Spinal cord (tissue), 10 donors: Measurements from ENCODE around the gene CAST. TPM values are rescaled to one million over a fixed set of nuclear protein-coding genes. Genes with fewer than 3 reads are reported as not detected.
"Not testable (repeated sequence)": the region's sequence is repeated elsewhere in the genome, so short reads cannot be mapped to it uniquely, and the experiment has no call there.

ENCODE experiments used
- DNase-seq, 6 donors: peaks; one replicate each; pipeline versions ENCODE4 v3.0.0 to v3.0.0-alpha.2; 2013 to 2015; ENCODE audit warnings: low spot score in 6 of 6, low read depth in 4 of 6
- H3K27ac ChIP-seq: one replicate; pipeline ENCODE4 v1.5.1; 2013; ENCODE audit warnings: low read depth, low read length, control low read depth
- H3K27me3 ChIP-seq: one replicate; pipeline ENCODE4 v1.6.1; 2013; ENCODE audit warnings: low read length; ENCODE audit not compliant: control insufficient read depth, insufficient read depth
- H3K36me3 ChIP-seq: one replicate; pipeline ENCODE4 v1.6.1; 2013; ENCODE audit warnings: low read length; ENCODE audit not compliant: control insufficient read depth, insufficient read depth
- H3K4me1 ChIP-seq: one replicate; pipeline ENCODE4 v1.6.1; 2013; ENCODE audit warnings: low read length; ENCODE audit not compliant: control insufficient read depth, insufficient read depth
- H3K4me3 ChIP-seq: one replicate; pipeline ENCODE4 v1.5.1; 2013; ENCODE audit warnings: low read depth, low read length, control low read depth
- H3K9me3 ChIP-seq: one replicate; pipeline ENCODE4 v1.6.1; 2013; ENCODE audit warnings: low read length; ENCODE audit not compliant: control insufficient read depth, insufficient read depth
- WGBS: methylation state at CpG from one replicate; pipeline ENCODE4 v1.1.5; 2013; ENCODE audit warnings: missing lambda C conversion rate; ENCODE audit not compliant: insufficient coverage; 5-methylcytosine and 5-hydroxymethylcytosine counted together
- long read RNA-seq, 4 donors: transcript quantifications; one replicate each; lab custom pipeline, GENCODE V29; 2026
- polyA plus RNA-seq, 2 donors: library from polyadenylated mRNA; unstranded; fragments of 120-200 nt; gene quantifications; one replicate each; pipeline ENCODE4 v1.2.1, GENCODE V29; 2013; ENCODE audit not compliant: insufficient read length in 2 of 2
- total RNA-seq, 2 donors: library from RNA; depleted of rRNA in 1 of 2; stranded (reverse); fragments of 120-200 nt in 1 of 2; fragments of >200 nt in 1 of 2; gene quantifications; one replicate each; pipeline versions ENCODE4 v1.2.3 to v1.2.4, GENCODE V29; 2013 to 2014
- donor health status: healthy.

Gene CAST
- total RNA-seq, result 100 to 1,000 TPM in 1 of 2 donors, 10 to 100 TPM in 1; 67.5 to 118 TPM
- polyA plus RNA-seq, result 10 to 100 TPM; 51.7 to 61.1 TPM
- long read RNA-seq, donor 1, full-length matches to known transcripts, result 3 of 9 reads
- long read RNA-seq, donor 1, partial matches to known transcripts, result 6 of 9 reads
- long read RNA-seq, donor 1, other reads (novel, unspliced or antisense), result 0 of 9 reads
- long read RNA-seq, donor 2, full-length matches to known transcripts, result 1 of 1 reads
- long read RNA-seq, donor 2, partial matches to known transcripts, result 0 of 1 reads
- long read RNA-seq, donor 2, other reads (novel, unspliced or antisense), result 0 of 1 reads
- long read RNA-seq, donor 3, result 0 reads
- long read RNA-seq, donor 4, full-length matches to known transcripts, result 3 of 8 reads
- long read RNA-seq, donor 4, partial matches to known transcripts, result 5 of 8 reads
- long read RNA-seq, donor 4, other reads (novel, unspliced or antisense), result 0 of 8 reads

DNA sequence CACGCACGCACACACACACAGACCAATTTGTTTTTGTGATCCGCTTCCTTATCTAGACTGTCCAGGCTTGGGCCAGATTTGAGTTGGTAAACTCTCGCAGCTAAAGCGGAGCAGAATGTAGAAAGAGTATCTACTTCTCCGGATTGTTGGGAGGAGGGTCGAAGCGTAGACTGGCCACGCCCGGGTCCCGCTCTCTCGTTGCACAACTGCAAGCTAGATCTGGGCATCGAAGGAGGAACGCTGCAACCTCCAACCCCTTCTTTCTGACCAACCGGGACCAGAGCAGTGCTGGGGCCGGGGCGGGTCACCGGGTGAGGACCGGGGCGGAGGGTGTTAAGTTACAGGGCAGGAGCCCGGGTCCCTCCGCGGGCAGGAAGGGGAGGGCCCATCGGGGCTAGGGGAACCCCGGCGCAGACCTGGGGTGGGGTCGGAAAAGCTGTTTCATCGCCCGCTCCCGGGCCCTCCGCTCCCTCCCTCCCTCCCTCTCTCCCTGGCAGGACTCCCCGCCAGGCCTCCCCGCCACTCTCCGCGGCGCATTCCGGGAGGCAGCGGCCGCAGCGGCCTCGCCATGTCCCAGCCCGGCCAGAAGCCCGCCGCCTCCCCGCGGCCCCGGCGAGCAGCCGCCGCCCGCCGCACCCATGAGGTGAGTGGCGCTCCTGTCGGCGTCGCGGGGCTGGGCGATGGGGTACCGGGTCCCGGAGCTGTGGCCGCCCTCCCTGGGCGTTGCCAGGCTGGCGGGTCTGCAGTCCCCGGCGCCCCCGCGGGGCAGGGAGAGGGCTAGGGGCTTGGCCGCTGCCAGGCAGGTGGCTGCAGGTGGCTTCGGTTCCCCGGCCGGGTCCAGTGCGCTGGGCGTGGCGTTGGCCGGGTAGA lies at the start of gene CAST:
TSS of gene CAST (plus strand) at position 522 of the 870 bp plus-strand sequence. CDS start at position 569, 47 bp downstream.
- WGBS, result under 1% methylated on average over 60 of the region's 75 CpGs
- no peaks in the 10 kb centered on the region for H3K36me3 ChIP-seq
- peak within 1 kb of the TSS; percentile 86 for H3K4me3 ChIP-seq
- no peaks in the 10 kb centered on the region for H3K9me3 ChIP-seq
- peak within 1 kb of the TSS; percentile 89 for H3K27ac ChIP-seq
- peak in 3 of 6 donors; percentile 20 to 76 (median 22) for DNase-seq
- H3K27me3 ChIP-seq, result no peaks in the 10 kb centered on the region
- H3K4me1 ChIP-seq, result peaks cover 19% of the 10 kb centered on the region

GRCh38 chr5:96614110-96614691 lies 48.0 kb upstream of the CAST start:
- Histone ChIP-seq H3K4me3 (no peak overlapping the region), H3K36me3 (no peaks in the 10 kb centered on the region), H3K9me3 (no peaks in the 10 kb centered on the region), H3K27me3 (no peaks in the 10 kb centered on the region), H3K4me1 (peaks cover 8% of the 10 kb centered on the region), H3K27ac (no peak overlapping the region)
- WGBS, result 0% methylated on average over 2 of the region's 6 CpGs
- peak; percentile 67 to 96 (median 74) for DNase-seq

GRCh38 chr5:96615223-96615622 lies 47.0 kb upstream of the CAST start:
- 87% methylated on average over 3 of the region's 3 CpGs for WGBS
- peaks cover 8% of the 10 kb centered on the region for H3K4me1 ChIP-seq
- no peaks in the 10 kb centered on the region for H3K27me3 ChIP-seq
- H3K36me3 ChIP-seq, result no peaks in the 10 kb centered on the region
- no peaks in the 10 kb centered on the region for H3K9me3 ChIP-seq
- peak in 1 of 6 donors; percentile 18 for DNase-seq
- no peak overlapping the region for H3K27ac ChIP-seq
- H3K4me3 ChIP-seq, result no peak overlapping the region

DNA sequence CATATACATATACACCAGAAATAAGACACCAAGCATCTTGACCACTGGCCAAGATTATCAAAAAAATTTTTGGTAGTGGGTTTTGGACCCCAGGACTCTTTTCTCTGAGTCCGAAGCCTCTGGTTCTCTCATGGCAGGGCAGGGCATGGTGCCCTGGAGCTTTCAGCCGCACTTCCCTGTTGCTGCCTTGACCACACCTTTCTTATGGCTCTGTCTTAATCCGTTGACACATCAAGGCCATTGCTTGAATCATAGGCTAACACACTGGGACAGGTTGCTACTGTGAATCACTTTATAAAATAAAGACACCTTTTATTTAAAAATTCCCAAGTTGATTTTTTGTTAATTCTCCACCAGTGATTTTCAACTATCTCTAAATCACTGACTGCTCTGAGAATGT lies 45.4 kb upstream of the CAST start:
- Histone ChIP-seq H3K27ac (no peak overlapping the region), H3K9me3 (no peaks in the 10 kb centered on the region), H3K36me3 (no peaks in the 10 kb centered on the region), H3K27me3 (no peaks in the 10 kb centered on the region), H3K4me3 (no peak overlapping the region), H3K4me1 (peaks cover 8% of the 10 kb centered on the region)
- 93% methylated on average over 3 of the region's 3 CpGs for WGBS
- no peak for DNase-seq

DNA sequence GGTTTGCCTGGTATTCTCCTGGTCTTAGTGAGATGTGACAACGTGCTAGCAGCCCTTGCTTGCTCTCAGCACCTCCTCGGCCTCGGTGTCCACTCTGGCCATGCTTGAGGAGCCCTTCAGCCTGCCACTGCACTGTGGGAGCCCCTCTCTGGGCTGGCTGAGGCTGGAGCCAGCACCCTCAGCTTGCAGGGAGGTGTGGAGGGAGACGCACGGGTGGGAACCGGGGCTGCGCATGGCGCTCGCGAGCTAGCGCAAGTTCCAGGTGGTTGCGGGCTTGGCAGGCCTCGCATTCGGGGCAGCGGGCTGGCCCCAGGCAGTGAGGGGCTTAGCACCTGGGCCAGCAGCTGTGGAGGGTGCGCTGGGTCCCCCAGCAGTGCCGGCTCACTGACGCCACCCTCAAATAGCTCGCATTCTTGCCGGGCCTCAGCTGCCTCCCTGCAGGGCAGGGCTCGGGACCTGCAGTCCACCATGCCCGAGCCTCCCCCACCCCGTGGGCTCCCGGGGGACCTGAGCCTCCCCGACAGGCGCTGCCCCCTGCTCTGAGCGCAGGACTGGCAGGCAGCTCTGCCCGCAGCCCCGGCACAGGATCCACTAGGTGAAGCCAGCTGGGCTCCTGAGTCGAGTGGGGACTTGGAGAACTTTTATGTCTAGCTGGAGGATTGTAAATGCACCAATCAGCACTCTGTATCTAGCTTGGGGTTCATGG lies 43.7 kb upstream of the CAST start:
- H3K36me3 ChIP-seq, DNase-seq, H3K9me3 ChIP-seq, H3K4me3 ChIP-seq, H3K27ac ChIP-seq, H3K4me1 ChIP-seq, H3K27me3 ChIP-seq: not testable (repeated sequence)
- 98% methylated on average over 30 of the region's 30 CpGs for WGBS

GRCh38 chr5:96619946-96620345 lies 42.2 kb upstream of the CAST start:
- no peaks in the 10 kb centered on the region for H3K27me3 ChIP-seq
- no peak for DNase-seq
- no peak overlapping the region for H3K27ac ChIP-seq
- WGBS, result no CpG with 5 or more reads among the region's 2 CpGs
- no peak overlapping the region for H3K4me3 ChIP-seq
- peaks cover 2% of the 10 kb centered on the region for H3K4me1 ChIP-seq
- no peaks in the 10 kb centered on the region for H3K36me3 ChIP-seq
- no peaks in the 10 kb centered on the region for H3K9me3 ChIP-seq

GRCh38 chr5:96624596-96624995 lies 37.6 kb upstream of the CAST start:
- Histone ChIP-seq H3K27me3 (no peaks in the 10 kb centered on the region), H3K4me3 (no peak overlapping the region), H3K36me3 (no peaks in the 10 kb centered on the region), H3K27ac (no peak overlapping the region), H3K4me1 (no peaks in the 10 kb centered on the region), H3K9me3 (no peaks in the 10 kb centered on the region)
- no CpG with 5 or more reads among the region's 3 CpGs for WGBS
- DNase-seq, result peak in 1 of 6 donors; percentile 60

GRCh38 chr5:96625365-96625764 lies 36.8 kb upstream of the CAST start:
- Histone ChIP-seq H3K36me3 (no peaks in the 10 kb centered on the region), H3K27ac (no peak overlapping the region), H3K27me3 (no peaks in the 10 kb centered on the region), H3K4me3 (no peak overlapping the region), H3K4me1 (no peaks in the 10 kb centered on the region), H3K9me3 (no peaks in the 10 kb centered on the region)
- 75% methylated on average over 1 of the region's 2 CpGs for WGBS
- DNase-seq, result no peak

GRCh38 chr5:96626956-96627355 lies 35.2 kb upstream of the CAST start:
- no peaks in the 10 kb centered on the region for H3K27me3 ChIP-seq
- no peak overlapping the region for H3K27ac ChIP-seq
- no peaks in the 10 kb centered on the region for H3K4me1 ChIP-seq
- no CpG with 5 or more reads among the region's 2 CpGs for WGBS
- H3K9me3 ChIP-seq, result no peaks in the 10 kb centered on the region
- H3K4me3 ChIP-seq, result no peak overlapping the region
- DNase-seq, result no peak
- H3K36me3 ChIP-seq, result no peaks in the 10 kb centered on the region
